HG03571 (cell line): ENCODE data around the gene FITM1.

Experiments used
- ATAC-seq: cut with Tn5 transposase; IDR thresholded peaks from one replicate; pipeline ENCODE4 v1.9.1; 2021; ENCODE audit not compliant: unreplicated experiment

Gene FITM1

DNA sequence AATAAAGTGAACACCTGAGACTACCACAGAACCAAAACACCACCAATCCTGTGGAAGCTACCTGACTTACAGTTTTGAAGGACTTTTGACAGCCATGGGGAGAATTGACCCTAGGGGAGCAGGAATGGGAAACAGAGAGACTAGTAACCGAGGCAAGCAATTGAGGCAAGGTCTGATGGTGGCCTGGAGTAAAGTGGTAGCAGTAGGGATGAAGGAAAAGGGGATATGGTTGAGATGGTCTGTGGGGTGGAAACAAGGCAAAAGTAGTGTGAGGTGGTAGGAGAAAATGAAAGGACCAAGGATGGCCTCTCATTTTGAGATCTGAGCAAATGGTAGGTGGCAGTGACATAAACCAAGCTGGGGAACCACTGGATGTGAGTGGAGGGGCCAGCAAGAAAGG, 26.4 kb downstream of the FITM1 start:
- no peak for ATAC-seq

DNA sequence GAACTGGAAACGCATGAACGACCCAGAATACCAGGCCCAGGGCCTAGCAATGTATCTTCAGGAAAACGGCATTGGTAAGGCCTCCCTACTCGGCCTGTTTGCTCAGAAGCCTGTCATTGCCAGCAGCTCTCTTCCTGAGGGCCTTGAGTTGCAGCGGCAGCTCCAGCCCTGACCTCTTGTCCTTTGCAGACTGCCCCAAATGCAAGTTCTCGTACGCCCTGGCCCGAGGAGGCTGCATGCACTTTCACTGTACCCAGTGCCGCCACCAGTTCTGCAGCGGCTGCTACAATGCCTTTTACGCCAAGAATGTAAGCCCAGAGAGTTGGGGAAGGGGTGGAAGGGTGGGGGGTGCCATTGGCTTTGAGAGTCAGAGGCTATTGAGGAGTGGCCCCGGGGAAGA, 26.9 kb downstream of the FITM1 start:
- ATAC-seq, result no peak

DNA sequence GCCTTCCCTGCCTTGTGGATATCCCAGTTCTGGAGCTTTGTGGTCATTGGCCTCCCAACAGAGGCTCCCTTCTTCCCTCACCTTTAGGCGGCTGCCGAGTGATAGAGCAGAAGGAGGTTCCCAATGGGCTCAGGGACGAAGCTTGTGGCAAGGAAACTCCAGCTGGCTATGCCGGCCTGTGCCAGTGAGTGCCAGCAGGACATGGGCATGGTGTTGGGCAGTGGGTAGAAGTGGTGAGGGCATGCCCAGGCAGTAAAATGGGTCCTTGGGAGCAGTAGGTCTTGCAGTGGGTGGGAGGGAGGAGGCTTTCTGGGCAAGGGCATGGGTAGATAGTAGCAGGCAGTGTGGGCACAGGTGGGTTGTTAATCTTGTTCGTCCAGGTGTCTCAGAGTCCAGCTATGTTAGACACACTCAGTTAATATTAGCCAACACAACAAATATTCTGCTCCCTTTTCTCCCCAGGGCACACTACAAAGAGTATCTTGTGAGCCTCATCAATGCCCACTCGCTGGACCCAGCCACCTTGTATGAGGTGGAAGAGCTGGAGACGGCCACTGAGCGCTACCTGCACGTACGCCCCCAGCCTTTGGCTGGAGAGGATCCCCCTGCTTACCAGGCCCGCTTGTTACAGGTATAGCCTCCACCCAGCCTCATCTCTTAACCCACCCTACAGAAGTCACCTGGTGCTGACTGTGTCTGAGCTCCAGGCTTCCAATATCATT, 29.5 kb downstream of the FITM1 start:
- no peak for ATAC-seq

DNA sequence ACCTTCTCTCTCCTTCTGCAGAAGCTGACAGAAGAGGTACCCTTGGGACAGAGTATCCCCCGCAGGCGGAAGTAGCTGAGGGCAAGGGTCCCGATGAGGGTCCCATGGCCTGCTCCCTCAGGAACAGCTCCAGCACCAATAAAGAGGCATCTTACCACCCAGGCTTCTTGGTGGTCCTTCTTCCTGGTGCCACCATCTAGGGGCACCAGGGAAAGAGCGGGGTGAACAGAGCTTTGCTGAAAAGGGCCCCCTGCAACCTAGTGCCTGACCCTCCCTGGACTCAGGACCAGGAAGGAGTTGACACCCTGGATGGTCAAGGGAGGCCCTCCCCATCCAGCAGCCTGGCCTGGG, 30.0 kb downstream of the FITM1 start:
- no peak for ATAC-seq

DNA sequence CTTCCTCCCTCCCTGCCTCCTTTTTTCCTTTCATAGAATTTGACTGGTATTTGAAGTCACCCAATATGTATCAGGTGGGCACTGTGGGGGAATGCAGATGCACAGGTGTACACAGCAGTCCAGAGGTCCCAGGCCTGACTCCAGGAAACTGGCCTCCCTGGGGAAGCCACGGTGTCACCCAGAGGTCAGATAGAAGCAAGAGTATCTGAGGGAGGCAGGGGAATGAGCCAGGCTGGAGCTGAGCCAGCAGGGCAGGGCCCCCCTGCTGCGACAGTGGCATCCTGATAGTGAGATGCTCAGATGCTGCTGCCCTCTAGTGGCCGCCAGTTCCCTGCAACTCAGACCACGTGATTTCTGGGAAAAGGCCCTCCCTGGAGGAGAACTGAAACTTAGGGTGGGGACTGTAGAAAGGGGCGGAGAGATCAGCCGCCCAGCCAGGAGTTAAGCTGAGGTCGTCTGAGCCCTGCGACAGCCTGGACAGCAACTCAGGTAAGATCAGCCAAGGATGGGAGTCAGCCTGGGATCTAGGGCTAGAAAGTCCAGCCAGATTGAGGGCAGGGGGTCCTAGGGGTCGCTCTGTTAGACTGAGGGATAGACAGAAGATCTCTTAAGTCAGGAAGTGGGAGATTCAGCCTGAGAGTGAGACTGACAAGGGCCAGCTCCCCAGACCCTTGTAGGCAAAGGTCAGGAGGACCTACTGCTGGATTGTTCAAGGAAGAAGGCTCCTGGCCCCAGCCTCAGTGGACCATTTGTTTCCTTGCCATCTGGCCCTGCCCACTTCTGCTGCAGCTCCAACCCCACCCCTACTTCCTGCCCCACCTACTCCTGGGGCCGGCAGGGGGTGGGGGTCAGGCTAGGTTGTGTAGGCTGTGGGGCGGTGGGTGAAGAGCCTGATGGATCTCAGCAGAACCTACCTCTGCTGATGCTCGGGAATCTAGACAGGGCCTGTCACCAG, 30.7 kb downstream of the FITM1 start, which contains the start of gene IRF9:
Gene IRF9, plus strand, starts transcription at position 416 of the 955 bp plus-strand sequence. CDS start 880 bp downstream, outside the sequence.
- peak; percentile 64 for ATAC-seq

DNA sequence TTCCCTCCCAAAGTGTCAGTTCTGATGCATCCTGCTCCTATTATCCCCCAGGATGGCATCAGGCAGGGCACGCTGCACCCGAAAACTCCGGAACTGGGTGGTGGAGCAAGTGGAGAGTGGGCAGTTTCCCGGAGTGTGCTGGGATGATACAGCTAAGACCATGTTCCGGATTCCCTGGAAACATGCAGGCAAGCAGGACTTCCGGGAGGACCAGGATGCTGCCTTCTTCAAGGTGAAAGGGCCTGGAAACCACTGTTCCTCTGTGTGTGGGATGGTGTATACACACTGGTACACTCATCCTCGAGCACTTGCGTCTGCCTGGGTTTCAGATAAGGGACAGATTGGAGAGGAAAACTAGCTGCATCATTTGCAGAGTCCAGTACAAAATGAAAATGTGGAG, 31.6 kb downstream of the FITM1 start:
- ATAC-seq, result no peak

DNA sequence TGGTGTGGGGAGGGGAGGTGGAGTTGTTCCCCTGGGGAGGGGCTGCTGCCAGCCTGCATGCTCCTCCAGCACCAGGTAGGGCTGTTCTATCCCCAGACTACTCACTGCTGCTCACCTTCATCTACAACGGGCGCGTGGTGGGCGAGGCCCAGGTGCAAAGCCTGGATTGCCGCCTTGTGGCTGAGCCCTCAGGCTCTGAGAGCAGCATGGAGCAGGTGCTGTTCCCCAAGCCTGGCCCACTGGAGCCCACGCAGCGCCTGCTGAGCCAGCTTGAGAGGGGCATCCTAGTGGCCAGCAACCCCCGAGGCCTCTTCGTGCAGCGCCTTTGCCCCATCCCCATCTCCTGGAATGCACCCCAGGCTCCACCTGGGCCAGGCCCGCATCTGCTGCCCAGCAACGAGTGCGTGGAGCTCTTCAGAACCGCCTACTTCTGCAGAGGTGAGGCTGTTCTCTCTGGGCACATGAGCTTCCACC, 34.1 kb downstream of the FITM1 start:
- no peak for ATAC-seq

DNA sequence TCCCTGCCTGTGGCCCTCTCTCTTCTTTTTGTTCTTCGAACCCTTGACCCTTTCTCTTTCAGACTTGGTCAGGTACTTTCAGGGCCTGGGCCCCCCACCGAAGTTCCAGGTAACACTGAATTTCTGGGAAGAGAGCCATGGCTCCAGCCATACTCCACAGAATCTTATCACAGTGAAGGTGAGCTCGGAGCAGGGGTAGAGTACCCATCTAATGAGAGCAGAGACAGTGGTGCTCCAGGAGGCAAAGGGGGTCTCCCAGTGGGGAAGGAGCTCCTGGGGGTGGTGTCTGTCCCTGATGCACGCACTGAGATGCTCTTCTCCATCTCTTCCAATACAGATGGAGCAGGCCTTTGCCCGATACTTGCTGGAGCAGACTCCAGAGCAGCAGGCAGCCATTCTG, 35.3 kb downstream of the FITM1 start:
- no peak for ATAC-seq

DNA sequence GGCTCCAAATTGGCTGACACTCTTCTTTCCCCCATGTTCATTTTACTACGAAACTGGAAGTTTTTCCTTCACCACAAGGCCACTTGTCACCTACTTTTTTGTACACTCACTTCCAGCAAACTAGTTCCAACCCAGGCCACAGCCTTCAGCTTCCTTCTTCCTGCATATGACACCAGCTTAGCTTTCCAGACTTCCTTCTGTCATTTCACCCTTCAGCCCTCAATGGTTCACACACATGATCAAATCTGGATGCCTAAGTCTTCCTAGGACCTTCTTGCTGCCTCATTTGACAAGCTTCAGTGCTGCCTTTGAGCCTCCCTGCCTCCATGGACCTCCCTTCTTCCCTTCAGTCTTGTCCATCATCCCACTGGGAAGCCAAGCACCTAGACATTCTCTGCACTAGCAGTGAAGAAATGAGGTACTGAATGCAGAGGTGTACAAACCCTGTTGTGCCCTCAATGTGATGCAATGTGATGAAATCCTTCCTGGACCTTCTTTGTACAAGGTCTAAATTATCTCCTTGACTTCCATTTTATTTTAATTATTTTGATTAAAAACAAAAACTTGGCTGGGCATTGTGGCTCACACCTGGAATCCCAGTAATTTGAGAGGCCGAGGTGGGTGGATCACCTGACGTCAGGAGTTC, 37.1 kb downstream of the FITM1 start:
- ATAC-seq, result no peak

DNA sequence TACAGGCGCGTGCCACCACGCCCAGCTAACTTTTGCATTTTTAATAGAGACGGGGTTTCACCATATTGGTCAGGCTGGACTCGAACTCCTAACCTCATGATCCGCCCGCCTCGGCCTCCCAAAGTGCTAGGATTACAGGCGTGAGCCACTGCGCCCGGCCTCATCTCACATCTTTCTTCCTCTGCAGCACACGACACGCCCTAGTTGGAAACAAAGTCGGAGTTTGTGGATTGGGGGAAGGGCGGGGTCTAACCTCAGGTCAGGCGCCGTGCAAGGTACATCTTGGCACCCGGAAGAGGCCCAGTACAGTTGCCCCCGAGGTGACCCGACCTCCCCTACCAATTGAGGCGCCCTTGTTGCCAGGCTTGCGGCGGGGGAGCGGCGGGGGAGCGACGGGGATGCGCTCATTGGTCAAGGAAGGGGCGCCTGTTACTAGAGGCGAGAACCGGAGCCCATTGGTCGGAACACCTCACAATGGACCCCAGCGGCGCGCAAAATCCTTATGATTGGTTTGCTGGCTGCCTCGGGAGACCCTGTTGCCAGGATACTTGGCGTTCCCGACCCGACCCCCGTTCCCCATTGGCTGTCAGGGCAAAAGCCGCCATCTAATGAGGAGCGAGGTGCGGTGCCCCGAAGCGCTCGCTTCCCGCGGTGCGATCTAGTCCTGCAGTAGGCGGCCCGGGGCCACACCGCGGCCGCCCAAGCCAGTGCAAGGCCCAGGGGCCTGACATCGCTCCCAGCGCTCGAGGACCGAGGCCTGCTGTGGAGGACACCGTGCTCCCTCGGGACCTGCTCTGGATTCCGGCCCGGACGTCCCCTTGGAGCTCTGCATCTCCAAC, 41.2 kb downstream of the FITM1 start, which contains the start of gene REC8:
Gene REC8, plus strand, starts transcription at position 659 of the 839 bp plus-strand sequence. CDS start 473 bp downstream, outside the sequence.
- ATAC-seq, result peak; percentile 87

DNA sequence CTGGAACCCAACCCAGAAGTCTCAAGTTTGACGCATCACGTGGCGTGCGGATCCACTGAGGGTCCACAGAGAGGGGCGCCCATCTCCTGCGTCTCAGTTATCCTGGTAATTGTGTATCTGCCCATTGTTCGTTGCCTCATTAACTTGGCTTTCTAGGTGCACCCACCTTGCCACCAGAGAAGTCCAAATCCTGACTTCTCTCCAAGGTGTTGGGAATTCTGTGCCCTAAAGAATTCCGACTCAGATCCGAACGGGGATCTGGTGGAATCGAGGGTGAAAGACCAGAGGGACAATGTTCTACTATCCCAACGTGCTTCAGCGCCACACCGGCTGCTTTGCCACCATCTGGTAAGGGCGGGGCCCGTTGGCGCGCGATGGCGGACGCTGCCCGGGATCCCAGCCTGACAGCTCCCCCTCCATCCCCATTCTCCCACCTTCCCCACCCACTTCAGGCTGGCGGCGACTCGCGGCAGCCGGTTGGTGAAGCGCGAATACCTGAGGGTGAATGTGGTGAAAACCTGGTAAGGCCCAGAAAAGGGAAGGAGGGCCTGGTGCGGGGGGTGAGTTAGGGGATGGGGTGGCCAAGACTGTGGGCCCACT, 41.9 kb downstream of the FITM1 start:
- no peak for ATAC-seq

DNA sequence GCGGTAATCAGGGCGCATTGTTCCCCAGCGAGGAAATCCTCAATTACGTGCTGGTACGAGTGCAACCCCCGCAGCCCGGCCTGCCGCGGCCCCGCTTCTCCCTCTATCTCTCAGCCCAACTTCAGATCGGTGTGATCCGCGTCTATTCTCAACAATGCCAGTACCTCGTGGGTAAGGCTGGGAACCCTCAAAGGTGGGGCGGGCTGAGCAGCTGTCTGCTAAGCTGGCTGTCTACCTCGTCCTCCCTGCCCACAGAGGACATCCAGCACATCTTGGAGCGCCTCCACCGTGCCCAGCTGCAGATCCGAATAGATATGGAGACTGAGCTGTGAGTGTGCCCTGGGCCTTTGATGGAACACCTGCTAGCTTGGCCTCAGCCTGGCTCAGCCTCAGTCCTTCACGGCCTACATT, 42.4 kb downstream of the FITM1 start:
- no peak for ATAC-seq

DNA sequence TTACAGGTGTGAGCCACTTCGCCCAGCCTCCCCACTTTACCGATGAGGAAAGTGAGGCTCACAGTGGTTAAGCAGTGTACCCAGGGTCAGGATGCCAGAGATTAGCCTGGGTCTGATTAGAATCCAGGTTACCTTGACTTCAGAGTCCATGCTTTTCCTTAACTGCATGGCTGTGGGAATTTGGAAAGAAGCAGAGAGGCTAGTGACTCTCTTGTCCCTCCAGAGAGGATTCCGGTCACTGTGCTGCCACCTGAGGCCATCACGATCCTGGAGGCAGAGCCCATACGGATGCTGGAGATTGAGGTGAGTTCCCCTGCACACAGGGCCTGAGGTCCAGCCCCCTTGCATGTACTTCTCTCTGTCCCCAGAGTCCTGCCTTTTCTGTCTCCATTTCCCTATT, 46.1 kb downstream of the FITM1 start:
- no peak for ATAC-seq

DNA sequence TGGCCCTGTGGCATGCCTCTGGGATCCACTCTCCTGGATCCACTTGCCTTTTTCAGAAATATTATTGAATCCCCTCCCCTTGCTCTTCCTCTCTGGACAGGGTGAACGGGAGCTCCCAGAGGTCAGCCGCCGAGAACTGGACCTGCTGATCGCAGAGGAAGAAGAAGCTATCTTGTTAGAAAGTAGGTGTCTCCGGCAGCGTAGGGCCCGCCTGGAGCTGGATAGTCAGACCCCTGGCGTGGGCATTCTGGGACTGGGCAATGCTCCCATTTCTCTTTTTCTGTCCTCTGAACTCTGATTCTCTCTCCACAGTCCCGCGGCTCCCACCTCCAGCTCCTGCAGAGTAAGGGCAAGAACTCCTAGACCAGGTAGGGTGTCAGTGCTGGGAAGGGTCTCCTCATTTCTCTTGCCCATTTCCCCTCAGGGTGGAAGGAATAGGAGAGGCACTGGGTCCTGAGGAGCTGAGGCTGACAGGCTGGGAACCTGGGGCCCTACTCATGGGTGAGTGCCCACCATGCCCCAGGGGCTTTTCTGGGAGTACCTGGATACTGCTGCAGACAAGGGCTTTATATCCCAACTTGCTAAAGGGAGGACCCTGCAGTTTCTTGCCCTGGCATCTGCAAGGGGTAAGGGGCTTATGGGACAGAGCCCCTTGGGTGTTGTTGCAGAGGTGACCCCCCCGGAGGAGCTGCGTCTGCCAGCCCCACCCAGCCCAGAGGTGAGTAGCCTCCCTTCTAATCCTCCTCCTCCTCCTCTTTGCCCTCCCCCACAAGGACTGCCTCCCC, 46.8 kb downstream of the FITM1 start:
- no peak for ATAC-seq

DNA sequence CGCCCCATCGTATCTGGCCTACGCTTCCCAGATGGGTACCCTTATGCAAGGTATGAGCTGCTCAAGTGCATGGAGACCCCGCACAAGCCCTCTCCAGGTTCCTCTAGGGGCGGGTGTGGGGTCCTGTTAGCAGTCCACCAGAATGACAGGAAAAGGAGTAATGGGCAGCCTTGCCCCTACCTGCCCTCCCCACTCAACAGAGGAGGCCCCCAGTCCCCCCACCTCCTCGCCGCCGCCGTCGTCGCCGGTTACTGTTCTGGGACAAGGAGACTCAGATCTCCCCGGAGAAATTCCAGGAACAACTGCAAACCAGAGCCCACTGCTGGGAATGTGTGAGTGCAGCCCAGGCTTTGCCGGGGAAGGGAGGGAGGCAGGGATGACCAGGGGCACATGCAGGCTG, 47.4 kb downstream of the FITM1 start:
- ATAC-seq, result no peak

DNA sequence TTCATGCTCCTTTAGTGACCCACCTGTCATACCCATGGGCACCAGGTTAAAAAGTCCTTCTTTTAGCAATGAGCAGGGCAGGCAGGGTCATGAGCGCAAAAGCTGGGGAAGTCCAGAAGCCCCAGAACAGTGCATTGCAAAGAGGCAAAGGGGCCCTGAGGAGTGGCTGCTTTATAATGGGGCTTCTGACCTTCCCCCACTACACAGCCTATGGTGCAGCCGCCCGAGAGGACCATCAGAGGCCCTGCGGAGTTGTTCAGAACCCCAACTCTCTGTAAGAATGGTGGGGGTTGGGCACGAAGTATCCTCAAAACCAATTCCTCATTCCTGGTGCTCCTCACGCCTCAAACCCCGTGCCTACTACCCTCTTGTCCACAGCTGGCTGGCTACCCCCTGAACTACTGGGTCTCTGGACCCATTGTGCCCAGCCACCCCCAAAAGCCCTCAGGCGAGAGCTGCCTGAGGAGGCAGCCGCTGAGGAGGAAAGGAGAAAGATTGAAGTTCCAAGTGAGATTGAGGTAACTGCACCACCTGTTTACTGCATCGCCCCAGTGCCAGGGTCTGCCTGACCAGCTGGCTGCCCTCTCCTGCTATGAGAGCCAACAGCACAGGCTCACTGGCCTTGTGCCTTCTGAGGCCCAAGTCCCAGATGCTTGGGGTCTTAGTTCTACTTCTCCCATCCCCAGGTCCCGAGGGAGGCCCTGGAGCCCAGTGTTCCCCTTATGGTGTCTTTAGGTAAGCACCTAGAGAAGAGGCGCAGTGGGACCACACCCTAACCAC, 48.1 kb downstream of the FITM1 start:
- ATAC-seq, result no peak

DNA sequence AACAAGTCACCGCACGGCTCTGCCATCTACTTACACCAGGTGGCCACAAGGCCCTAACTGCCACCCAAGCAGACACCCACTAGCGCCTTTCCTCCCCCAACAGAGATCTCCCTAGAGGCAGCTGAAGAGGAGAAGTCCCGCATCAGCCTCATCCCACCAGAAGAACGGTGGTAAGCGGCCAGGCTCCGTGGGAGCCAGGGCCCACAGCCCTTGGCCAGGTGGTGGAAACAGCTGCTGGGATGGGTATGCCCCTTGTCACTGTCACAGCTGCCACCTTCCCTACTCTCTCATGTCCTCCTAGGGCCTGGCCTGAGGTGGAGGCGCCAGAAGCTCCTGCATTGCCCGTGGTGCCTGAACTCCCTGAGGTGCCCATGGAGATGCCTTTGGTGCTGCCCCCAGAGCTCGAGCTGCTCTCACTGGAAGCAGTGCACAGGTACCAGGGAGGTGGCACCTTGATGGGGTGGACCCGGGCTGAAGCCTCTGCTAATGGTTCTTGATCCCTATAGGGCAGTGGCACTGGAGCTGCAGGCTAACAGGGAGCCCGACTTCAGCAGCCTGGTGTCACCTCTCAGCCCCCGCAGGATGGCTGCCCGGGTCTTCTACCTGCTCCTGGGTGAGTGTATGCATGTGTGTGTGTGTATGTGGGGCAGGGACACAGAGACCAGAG, 49.0 kb downstream of the FITM1 start:
- ATAC-seq, result no peak
